A549 (cell line): ENCODE results near the gene TAGLN3.

Experiments
- BHLHE40 ChIP-seq: IDR thresholded peaks from 2 replicates; pipeline ENCODE4 v1.6.1; 2012; ENCODE audit warnings: low read depth, low read length, inconsistent platforms
- CEBPB ChIP-seq, 2 experiments: fragments of >200 bp in 1 of 2; sonication (Bioruptor Twin) in 1 of 2; formaldehyde crosslinking in 1 of 2; IDR thresholded peaks; 2 replicates each; pipeline ENCODE4 v1.6.1; 2012 to 2016
- CTCF ChIP-seq: fragments of >200 bp; sonication (Bioruptor Twin); formaldehyde crosslinking; IDR thresholded peaks from 3 replicates; pipeline ENCODE4 v1.5.1; 2016
- EP300 ChIP-seq, 2 experiments: fragments of >200 bp; sonication (Bioruptor Twin); formaldehyde crosslinking; IDR thresholded peaks; 2 replicates in 1 of 2; 3 replicates in 1 of 2; pipeline ENCODE4 v1.6.1; 2016 to 2017
- HOXA7 ChIP-seq: fragments of 250-450 bp; sonication (Bioruptor Pico); IDR thresholded peaks from 2 replicates; pipeline ENCODE4 v1.5.0; 2020; ENCODE audit warnings: mild to moderate bottlenecking, moderate library complexity
- POLR2A ChIP-seq: IDR thresholded peaks from 2 replicates; pipeline ENCODE4 v1.6.1; 2012; ENCODE audit warnings: mild to moderate bottlenecking, low read length
- TP53 ChIP-seq: fragments of 250-450 bp; sonication (Bioruptor Pico); IDR thresholded peaks from 2 replicates; pipeline ENCODE4 v1.5.0; 2021; ENCODE audit warnings: mild to moderate bottlenecking, moderate library complexity

GRCh38 chr3:112013784-112014143, 15.0 kb downstream of the TAGLN3 start:
- TF ChIP-seq POLR2A (no peak), CEBPB (IDR thresholded peaks at IDR 0.05) (no peak), HOXA7 (CRISPR knock-in tag) (no peak), CTCF (no peak; the same call in 1 of the 3 replicates), TP53 (CRISPR knock-in tag) (no peak), BHLHE40 (no peak), EP300 (IDR thresholded peaks at IDR 0.05) (no peak)
